Glutamatergic neuron (in vitro differentiated cells): ENCODE measurements around the gene SPOCK1. TPM values are rescaled to one million over a fixed set of nuclear protein-coding genes. Genes with fewer than 3 reads are reported as not detected.

Source experiments
- DNase-seq: peaks from one replicate; pipeline ENCODE4 v3.0.0; 2022
- H3K27ac Mint-ChIP-seq: one replicate; pipeline ENCODE4 v1.8.0; 2020; ENCODE audit warnings: mild to moderate bottlenecking, mixed read lengths, inconsistent platforms; ENCODE audit not compliant: unreplicated experiment
- H3K27me3 Mint-ChIP-seq: one replicate; pipeline ENCODE4 v1.8.0; 2020; ENCODE audit warnings: mild to moderate bottlenecking, moderate library complexity, mixed read lengths, inconsistent platforms; ENCODE audit not compliant: unreplicated experiment
- H3K36me3 Mint-ChIP-seq: one replicate; pipeline ENCODE4 v1.8.0; 2020; ENCODE audit warnings: mild to moderate bottlenecking, mixed read lengths, inconsistent platforms; ENCODE audit not compliant: unreplicated experiment
- H3K4me1 Mint-ChIP-seq: one replicate; pipeline ENCODE4 v1.8.0; 2020; ENCODE audit warnings: mild to moderate bottlenecking, low read depth, mixed read lengths, inconsistent platforms; ENCODE audit not compliant: unreplicated experiment
- H3K4me3 Mint-ChIP-seq: one replicate; pipeline ENCODE4 v1.8.0; 2020; ENCODE audit warnings: mild to moderate bottlenecking, mixed read lengths, inconsistent platforms; ENCODE audit not compliant: unreplicated experiment
- H3K9me3 Mint-ChIP-seq: one replicate; pipeline ENCODE4 v1.8.0; 2020; ENCODE audit warnings: mild to moderate bottlenecking, moderate library complexity, mixed read lengths, inconsistent platforms; ENCODE audit not compliant: unreplicated experiment
- total RNA-seq: library from RNA; stranded (reverse); fragmentation: NEBNext Ultra II Directional; extraction: Animal tissue kit (Norgen Biotek cat#: 25700); gene quantifications from one replicate; pipeline ENCODE4 v1.2.1, GENCODE V29; 2021; ENCODE audit not compliant: unreplicated experiment
- TF ChIP-seq, protein P1 (sequence below): fragments of 200-600 bp; sonication (generic); IDR thresholded peaks from one replicate; pipeline ENCODE4 v1.5.0; 2021; ENCODE audit not compliant: partially characterized antibody, unreplicated experiment

SPOCK1 gene
- total RNA-seq, 1 donor from 2014 or later = 25.4 TPM

GRCh38 chr5:137433539-137433938, 65.6 kb downstream of the SPOCK1 start:
- no peaks in the 10 kb centered on the region for H3K36me3 Mint-ChIP-seq
- TF ChIP-seq, protein P1, sequence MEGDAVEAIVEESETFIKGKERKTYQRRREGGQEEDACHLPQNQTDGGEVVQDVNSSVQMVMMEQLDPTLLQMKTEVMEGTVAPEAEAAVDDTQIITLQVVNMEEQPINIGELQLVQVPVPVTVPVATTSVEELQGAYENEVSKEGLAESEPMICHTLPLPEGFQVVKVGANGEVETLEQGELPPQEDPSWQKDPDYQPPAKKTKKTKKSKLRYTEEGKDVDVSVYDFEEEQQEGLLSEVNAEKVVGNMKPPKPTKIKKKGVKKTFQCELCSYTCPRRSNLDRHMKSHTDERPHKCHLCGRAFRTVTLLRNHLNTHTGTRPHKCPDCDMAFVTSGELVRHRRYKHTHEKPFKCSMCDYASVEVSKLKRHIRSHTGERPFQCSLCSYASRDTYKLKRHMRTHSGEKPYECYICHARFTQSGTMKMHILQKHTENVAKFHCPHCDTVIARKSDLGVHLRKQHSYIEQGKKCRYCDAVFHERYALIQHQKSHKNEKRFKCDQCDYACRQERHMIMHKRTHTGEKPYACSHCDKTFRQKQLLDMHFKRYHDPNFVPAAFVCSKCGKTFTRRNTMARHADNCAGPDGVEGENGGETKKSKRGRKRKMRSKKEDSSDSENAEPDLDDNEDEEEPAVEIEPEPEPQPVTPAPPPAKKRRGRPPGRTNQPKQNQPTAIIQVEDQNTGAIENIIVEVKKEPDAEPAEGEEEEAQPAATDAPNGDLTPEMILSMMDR = no peak
- no peak overlapping the region for H3K27ac Mint-ChIP-seq
- no peaks in the 10 kb centered on the region for H3K4me1 Mint-ChIP-seq
- H3K27me3 Mint-ChIP-seq = no peaks in the 10 kb centered on the region
- H3K4me3 Mint-ChIP-seq = no peak overlapping the region
- no peaks in the 10 kb centered on the region for H3K9me3 Mint-ChIP-seq
- DNase-seq = no peak

GRCh38 chr5:137432376-137432775, 66.8 kb downstream of the SPOCK1 start:
- Mint-ChIP-seq H3K9me3 (no peaks in the 10 kb centered on the region), H3K27me3 (no peaks in the 10 kb centered on the region), H3K4me1 (no peaks in the 10 kb centered on the region), H3K36me3 (no peaks in the 10 kb centered on the region), H3K4me3 (no peak overlapping the region), H3K27ac (no peak overlapping the region)
- no peak for DNase-seq
- TF ChIP-seq, protein P1 = no peak

DNA sequence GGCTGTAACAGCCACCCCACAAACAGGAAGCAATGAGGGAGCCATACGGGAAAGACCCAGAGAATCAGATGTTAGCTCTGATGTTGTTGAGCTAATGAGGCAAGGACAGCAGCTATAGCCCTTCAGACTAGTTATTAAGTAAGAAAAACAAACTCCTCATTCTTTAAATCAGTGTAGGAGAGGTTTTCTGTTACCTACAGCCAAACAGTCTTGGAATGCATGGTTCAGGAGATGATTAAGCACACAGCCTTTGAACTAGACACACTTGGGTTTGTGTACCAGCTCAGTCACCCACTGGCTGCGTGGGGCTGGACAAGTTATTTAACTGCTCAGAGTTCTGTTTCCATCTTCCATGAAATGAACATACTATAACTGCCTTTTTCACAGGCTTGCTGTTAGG, 68.1 kb downstream of the SPOCK1 start:
- Mint-ChIP-seq H3K27me3 (no peaks in the 10 kb centered on the region), H3K4me1 (no peaks in the 10 kb centered on the region), H3K4me3 (no peak overlapping the region), H3K27ac (no peak overlapping the region), H3K9me3 (no peaks in the 10 kb centered on the region), H3K36me3 (no peaks in the 10 kb centered on the region)
- TF ChIP-seq, protein P1 = no peak
- DNase-seq = no peak

DNA sequence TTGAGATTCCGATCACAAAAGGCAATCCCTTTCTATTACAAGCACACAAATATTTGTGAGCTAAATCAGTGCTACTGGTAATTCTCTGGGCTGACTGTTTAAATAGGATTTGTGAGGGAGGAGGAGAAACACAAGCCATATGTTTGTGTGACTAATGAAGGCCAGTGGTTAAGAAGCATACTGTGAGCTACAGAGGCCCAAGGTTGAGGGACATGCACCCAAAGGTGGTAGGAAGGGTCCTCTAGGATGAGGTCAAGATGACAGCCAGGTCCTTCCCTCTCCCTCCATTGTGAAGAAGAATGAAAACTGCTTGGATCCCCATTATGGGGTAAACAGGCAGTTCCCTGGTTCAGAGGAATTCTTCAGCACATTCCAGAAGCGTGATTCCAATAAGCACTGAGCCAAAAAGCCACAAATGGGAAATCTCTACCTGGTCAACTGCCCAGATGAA, 83.9 kb downstream of the SPOCK1 start:
- TF ChIP-seq, protein P1 = no peak
- Mint-ChIP-seq H3K9me3 (peaks cover 3% of the 10 kb centered on the region), H3K36me3 (no peaks in the 10 kb centered on the region), H3K4me3 (no peak overlapping the region), H3K4me1 (no peaks in the 10 kb centered on the region), H3K27ac (no peak overlapping the region), H3K27me3 (no peaks in the 10 kb centered on the region)
- no peak for DNase-seq

- H3K4me3 Mint-ChIP-seq = no peak overlapping the region
- TF ChIP-seq, protein P1 = no peak
- DNase-seq = no peak
- H3K36me3 Mint-ChIP-seq = no peaks in the 10 kb centered on the region
- no peak overlapping the region for H3K27ac Mint-ChIP-seq
- peaks cover 3% of the 10 kb centered on the region for H3K9me3 Mint-ChIP-seq
- no peaks in the 10 kb centered on the region for H3K27me3 Mint-ChIP-seq
- no peaks in the 10 kb centered on the region for H3K4me1 Mint-ChIP-seq
Measured at GRCh38 chr5:137414112-137414755, 84.9 kb downstream of the SPOCK1 start.
